Measurements from ENCODE around the gene RFNG. TPM values are rescaled to one million over a fixed set of nuclear protein-coding genes. Genes with fewer than 3 reads are reported as not detected.

The RFNG gene
- total RNA-seq, 1 donor from 2014 or later, result 13.6 TPM

DNA sequence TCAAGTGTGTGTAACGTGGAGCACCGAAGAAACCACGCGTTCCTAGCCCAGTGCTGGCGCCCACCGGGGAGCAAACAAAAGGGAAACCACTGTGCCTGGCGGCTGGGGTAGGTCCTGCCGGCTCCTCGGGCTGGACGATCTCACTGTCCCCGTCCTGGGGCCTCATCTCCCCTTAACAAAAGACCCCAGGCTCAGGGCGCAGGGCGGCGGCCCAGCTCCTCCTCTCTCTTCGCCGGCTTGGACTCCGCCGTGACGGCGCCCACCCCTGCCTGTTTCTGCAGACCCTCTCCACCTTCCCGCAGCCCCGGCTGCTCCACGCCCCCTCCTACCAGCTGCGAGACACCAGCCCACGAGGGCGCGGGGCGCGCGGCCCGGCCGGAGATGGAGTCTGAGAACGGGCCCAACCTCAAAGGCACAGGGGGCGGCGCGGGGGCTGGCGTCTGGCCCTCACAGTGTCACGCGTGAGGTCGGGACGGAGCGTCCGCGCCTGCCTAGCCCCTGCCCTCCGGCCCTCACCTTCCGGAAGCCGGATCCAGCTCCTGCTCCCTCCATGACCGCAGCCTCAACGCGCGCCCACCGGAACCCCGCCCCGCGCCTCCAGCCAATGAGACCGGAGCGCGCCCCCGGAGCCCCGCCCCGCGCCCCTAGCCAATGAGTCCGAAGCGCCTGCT, 29.2 kb downstream of the RFNG start, which contains the start of gene CENPX:
Gene CENPX (minus strand): TSS at position 569 of the 671 bp plus-strand sequence. CDS start 17 bp downstream, at position 552.
- H3K36me3 ChIP-seq, result no peaks in the 10 kb centered on the region
- H3K9ac ChIP-seq, result peak within 1 kb of the TSS; percentile 76
- Mint-ChIP-seq H3K36me3 (no peaks in the 10 kb centered on the region), H3K27ac (peak within 1 kb of the TSS; percentile 72), H3K27me3 (ENCODE audit: insufficient read depth, low read depth) (peaks cover under 1% of the 10 kb centered on the region), H3K4me3 (peak within 1 kb of the TSS; percentile 89), H3K4me1 (peaks cover 18% of the 10 kb centered on the region), H3K9me3 (no peaks in the 10 kb centered on the region)
- H3K27ac ChIP-seq, result no peak within 1 kb of the TSS
- peak; percentile 67 for DNase-seq (ENCODE audit: low spot score)
- peaks cover 11% of the 10 kb centered on the region for H3K4me1 ChIP-seq
- peak within 1 kb of the TSS; percentile 91 for H3K4me2 ChIP-seq
- H3K27me3 ChIP-seq, result no peaks in the 10 kb centered on the region
- H3K4me3 ChIP-seq, result peak within 1 kb of the TSS; percentile 95
- H4K20me1 ChIP-seq (ENCODE audit: low read depth), result peaks cover 29% of the 10 kb centered on the region
- no peak for TF ChIP-seq EZH2 (IDR thresholded peaks at IDR 0.05)
- TF ChIP-seq EZH2phosphoT487 (IDR thresholded peaks at IDR 0.05), result no peak
- TF ChIP-seq, protein P1, sequence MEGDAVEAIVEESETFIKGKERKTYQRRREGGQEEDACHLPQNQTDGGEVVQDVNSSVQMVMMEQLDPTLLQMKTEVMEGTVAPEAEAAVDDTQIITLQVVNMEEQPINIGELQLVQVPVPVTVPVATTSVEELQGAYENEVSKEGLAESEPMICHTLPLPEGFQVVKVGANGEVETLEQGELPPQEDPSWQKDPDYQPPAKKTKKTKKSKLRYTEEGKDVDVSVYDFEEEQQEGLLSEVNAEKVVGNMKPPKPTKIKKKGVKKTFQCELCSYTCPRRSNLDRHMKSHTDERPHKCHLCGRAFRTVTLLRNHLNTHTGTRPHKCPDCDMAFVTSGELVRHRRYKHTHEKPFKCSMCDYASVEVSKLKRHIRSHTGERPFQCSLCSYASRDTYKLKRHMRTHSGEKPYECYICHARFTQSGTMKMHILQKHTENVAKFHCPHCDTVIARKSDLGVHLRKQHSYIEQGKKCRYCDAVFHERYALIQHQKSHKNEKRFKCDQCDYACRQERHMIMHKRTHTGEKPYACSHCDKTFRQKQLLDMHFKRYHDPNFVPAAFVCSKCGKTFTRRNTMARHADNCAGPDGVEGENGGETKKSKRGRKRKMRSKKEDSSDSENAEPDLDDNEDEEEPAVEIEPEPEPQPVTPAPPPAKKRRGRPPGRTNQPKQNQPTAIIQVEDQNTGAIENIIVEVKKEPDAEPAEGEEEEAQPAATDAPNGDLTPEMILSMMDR (IDR thresholded peaks at IDR 0.05), result no peak
- H3F3A ChIP-seq (ENCODE audit: low read depth), result peaks cover 15% of the 10 kb centered on the region
- peaks cover 23% of the 10 kb centered on the region for H3K79me2 ChIP-seq (ENCODE audit: low read depth)
- H2AFZ ChIP-seq (replicated peaks), result peak within 1 kb of the TSS; percentile 80
- no peaks in the 10 kb centered on the region for H3K9me3 ChIP-seq (ENCODE audit: low read depth)

DNA sequence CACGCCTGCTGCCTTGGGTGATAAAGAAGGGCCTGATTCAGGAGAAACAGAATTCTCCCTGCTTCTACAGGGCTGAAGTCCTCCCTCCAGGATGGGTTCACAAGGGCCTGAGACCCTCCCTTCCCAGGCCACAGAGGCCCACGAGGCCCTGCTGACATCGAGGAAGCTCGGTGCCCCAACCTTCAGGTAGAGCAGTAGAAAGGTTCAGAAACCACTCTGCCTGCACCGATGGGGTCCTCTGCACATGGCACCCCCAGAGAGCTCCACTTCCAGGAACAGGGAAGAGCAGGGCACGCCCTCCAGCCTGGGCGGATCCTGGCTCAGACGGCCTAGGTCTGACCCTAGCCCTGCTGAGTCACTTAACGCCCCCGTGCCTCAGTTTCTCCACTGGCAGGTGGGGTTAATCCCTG, 29.7 kb downstream of the RFNG start:
- H3K9me3 ChIP-seq (ENCODE audit: low read depth), result no peaks in the 10 kb centered on the region
- Mint-ChIP-seq H3K27ac (peak overlapping the region; percentile 72), H3K9me3 (no peaks in the 10 kb centered on the region), H3K27me3 (ENCODE audit: insufficient read depth, low read depth) (no peaks in the 10 kb centered on the region), H3K36me3 (no peaks in the 10 kb centered on the region), H3K4me1 (peaks cover 18% of the 10 kb centered on the region), H3K4me3 (peak overlapping the region; percentile 89)
- H3K79me2 ChIP-seq (ENCODE audit: low read depth), result peaks cover 23% of the 10 kb centered on the region
- H3K4me1 ChIP-seq, result peaks cover 11% of the 10 kb centered on the region
- no peaks in the 10 kb centered on the region for H3K27me3 ChIP-seq
- peaks cover 29% of the 10 kb centered on the region for H4K20me1 ChIP-seq (ENCODE audit: low read depth)
- no peaks in the 10 kb centered on the region for H3K36me3 ChIP-seq
- peak overlapping the region; percentile 91 for H3K4me2 ChIP-seq
- peaks cover 15% of the 10 kb centered on the region for H3F3A ChIP-seq (ENCODE audit: low read depth)
- TF ChIP-seq EZH2 (IDR thresholded peaks at IDR 0.05) (no peak), EZH2phosphoT487 (IDR thresholded peaks at IDR 0.05) (no peak)
- TF ChIP-seq, protein P1 (IDR thresholded peaks at IDR 0.05), result no peak
- H3K4me3 ChIP-seq, result peak overlapping the region; percentile 95
- H3K9ac ChIP-seq, result peak overlapping the region; percentile 76
- H3K27ac ChIP-seq, result no peak overlapping the region
- DNase-seq (ENCODE audit: low spot score), result no peak
- no peak overlapping the region for H2AFZ ChIP-seq (replicated peaks)

DNA sequence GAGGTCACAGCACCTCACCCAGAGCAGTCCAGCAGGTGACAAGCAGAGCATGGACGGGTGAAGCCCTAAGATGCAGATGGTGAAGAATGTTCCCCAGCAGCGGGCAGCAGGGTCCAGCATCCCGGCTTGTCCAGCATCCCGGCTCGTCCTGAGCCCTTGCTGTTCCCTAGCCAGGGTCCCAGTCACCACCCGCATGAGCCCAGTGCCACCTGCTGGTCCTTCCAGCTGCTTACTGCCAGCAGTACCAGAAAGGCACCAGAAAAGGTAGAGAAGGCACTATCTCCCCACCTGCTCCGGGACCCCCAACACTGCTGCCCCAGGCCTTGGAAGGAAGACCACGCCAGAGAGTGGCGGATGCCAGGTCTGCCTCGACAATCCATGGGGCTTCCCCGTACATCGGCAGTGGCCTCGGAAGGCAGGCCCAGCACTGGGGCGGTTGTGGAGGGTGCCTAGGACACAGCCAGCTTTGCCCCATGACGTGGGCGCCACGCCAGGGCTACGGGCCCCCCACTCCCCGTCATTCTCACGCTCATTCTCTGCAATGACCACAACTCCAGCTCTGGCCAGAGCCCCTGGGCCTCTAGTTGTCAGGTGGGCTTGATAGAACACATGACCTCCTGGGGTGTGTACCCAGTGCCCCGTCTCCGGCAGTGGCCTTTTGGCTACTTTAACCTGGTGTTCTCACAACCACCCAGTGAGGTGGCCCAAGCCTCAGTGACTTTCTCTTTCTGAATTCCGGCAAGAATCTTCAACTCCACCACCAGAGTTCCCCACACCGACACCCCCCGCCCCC, 30.3 kb downstream of the RFNG start:
- peak overlapping the region; percentile 91 for H3K4me2 ChIP-seq
- peaks cover 11% of the 10 kb centered on the region for H3K4me1 ChIP-seq
- no peaks in the 10 kb centered on the region for H3K27me3 Mint-ChIP-seq (ENCODE audit: insufficient read depth, low read depth)

More for the DNA sequence above, 30.3 kb downstream of the RFNG start:
- no peaks in the 10 kb centered on the region for H3K36me3 Mint-ChIP-seq
- DNase-seq (ENCODE audit: low spot score), result peak; percentile 78
- Histone ChIP-seq H3F3A (ENCODE audit: low read depth) (peaks cover 15% of the 10 kb centered on the region), H3K4me3 (peak overlapping the region; percentile 95), H3K9ac (no peak overlapping the region), H3K27ac (no peak overlapping the region), H3K9me3 (ENCODE audit: low read depth) (no peaks in the 10 kb centered on the region), H4K20me1 (ENCODE audit: low read depth) (peaks cover 29% of the 10 kb centered on the region), H2AFZ (replicated peaks) (no peak overlapping the region), H3K79me2 (ENCODE audit: low read depth) (peaks cover 23% of the 10 kb centered on the region), H3K27me3 (no peaks in the 10 kb centered on the region), H3K36me3 (no peaks in the 10 kb centered on the region)
- no peak for TF ChIP-seq EZH2phosphoT487 (IDR thresholded peaks at IDR 0.05)
- TF ChIP-seq, protein P1 (IDR thresholded peaks at IDR 0.05), result peak; percentile 56
- TF ChIP-seq EZH2 (IDR thresholded peaks at IDR 0.05), result no peak
- H3K27ac Mint-ChIP-seq, result peak overlapping the region; percentile 72
- peaks cover 18% of the 10 kb centered on the region for H3K4me1 Mint-ChIP-seq
- H3K9me3 Mint-ChIP-seq, result no peaks in the 10 kb centered on the region
- H3K4me3 Mint-ChIP-seq, result peak overlapping the region; percentile 89

Measured in neural progenitor cell (in vitro differentiated cells).